Superior temporal gyrus (tissue), 1 donor: ENCODE measurements around the gene PHKB.

Source experiments
- DNase-seq: peaks from one replicate; pipeline ENCODE4 v3.0.0-alpha.2; 2016; ENCODE audit errors: extremely low spot score

The PHKB gene

DNA sequence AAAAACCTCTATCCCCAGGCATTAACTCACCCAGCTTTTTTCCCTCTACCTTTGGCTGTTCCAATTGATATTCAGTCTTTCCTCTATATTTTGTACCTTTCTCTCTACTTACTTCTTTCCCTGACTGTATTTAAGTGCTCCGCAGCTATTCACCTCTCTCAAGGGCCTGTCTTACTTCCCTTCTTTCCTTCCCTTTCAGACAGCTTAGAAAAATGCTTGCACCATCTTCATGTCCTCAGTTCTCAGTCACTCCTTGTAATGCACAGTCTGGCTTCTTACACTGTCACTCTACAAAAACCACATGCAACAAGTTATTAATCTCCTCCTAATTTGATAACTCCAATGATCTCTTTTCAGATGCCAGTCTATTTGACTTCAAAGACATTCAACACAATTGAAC is 163.4 kb downstream of the PHKB start:
- DNase-seq = no peak

DNA sequence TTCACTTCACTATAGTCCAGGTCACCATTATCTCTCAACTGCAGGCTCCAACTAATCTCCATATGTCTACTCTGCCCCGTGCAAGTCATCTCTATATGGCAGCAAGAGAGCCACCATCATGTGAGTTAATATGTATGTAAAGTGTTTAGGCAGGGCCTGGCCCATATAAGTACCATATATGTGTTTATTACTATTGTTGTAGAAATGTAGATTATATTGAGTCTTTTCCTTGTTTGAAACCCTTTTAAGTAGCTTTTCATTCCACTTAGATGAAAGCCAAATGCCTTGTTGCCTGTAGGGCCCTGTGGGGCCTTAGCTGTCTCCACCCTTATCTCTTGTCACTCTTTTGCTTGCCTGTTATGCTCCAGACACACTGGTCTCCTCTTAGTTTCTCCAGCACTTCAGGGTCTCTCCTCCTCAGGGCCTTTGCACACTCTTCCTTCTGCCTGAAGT is 164.0 kb downstream of the PHKB start:
- DNase-seq = no peak

DNA sequence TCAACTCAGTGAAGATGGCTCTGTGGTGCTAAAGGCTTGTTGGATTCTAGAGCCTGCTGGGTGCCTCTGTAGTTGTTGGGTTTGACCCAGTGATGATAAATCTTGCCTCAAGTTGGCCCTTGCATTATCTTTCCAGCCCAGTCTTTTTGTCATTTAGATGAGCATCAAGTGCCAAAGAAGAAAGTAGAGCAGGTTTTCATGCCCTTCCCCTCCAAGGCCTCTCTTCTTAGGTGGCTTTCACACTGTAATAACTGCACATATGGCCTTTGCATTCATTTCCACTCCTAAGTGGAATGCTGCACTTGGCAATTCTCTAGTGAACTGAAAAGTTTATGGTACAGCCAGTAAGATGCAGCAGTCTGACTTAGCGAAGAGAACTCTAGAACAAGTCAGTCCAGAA is 165.1 kb downstream of the PHKB start:
- DNase-seq = no peak

DNA sequence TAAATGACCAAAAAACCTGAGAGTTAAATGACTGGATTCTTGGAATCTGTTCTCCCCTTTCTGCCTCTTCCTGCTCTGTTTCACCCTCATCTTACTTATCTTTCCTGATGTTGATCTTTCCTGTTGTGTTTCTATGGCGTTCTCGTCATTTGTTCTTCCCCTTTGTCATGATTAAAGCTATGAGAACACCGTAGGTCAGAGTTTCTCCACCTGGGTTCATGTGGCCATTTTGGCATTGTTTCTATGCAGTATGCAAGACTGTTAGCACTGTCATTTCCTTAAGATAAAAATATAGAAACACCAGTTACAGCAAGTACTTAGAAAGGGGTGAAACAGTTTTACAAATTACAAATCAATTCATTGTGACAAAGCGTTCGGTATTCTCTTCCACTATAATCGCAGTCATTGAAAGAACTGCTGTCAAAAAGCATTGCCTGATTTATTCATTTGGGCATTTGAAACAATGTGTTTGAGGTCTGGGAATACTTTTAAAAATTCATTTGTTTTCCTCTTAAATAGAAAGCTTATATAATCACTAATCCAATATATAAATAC is 166.0 kb downstream of the PHKB start:
- DNase-seq = no peak

DNA sequence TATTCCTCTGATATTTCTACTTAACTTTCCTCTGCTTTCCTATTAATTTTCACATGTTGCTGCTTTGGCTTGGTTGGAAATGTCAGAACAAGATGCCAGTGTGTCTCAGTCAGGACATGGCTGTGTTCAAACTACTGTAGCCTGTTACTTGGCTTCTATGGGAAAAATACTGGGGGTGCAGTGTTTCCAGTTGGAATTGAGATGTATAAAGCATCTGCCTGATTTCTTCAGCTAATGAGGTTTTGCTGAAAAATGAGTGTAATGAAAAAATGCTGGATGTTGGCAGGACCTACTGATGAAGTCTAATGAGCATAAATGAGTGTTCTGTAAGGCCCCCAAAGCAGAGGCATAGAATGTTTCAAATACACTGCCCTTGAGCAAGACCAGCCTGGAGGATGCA is 166.6 kb downstream of the PHKB start:
- no peak for DNase-seq

DNA sequence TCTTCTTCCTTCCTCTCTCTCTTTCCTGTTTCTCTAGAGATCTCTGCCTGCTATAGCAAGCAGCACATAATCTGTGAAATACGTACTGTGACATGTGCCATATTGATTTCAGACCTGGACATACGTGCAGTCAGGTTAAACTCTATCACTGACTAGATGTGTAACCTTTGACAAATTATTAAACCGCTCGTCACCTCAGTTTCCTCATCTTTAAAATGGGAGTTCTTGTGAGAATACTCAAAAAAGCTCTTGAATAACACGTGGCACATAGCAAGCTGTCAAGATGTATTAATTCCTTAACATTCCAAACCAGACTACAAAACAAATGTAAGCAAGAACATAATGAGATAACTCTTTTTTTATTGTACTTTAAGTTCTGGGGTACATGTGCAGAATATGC is 170.0 kb downstream of the PHKB start:
- no peak for DNase-seq

DNA sequence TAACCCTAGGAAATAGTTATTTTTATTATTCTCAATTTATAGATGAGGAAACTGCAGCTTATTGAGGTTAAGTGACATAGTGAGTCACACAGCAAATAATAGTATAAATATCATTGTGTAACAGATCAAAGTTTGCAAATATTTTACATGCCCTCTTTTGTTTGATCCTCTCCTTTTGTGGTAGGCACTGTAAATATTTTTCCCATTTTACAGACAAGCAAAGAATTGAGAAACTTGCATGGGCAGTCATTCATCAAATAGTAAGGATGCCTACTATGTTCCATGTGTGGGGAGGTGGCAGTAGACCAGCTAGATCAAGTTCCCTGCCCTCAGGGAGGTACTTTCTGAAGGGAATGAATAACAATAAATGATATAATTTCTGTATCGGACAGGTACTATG is 173.0 kb downstream of the PHKB start:
- DNase-seq = no peak

DNA sequence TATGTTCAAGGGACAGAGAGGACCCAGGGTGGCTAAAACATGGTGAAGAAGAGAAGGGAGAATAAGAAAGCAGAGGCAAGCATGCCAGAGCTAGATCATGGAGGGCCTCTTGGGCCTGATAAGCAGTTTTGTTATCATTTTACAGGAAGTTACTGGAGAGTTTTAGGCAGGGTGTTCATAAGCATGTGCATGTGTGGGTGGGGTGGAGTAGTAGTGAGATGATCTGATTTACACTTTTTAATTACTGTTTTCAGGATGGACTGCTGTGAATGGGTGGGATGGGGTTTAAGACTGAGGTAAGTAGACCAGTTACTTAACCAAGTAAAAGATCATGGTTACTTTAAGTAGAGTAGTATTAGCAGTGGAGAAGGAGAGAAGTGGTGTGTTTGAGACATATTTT is 173.6 kb downstream of the PHKB start:
- no peak for DNase-seq

DNA sequence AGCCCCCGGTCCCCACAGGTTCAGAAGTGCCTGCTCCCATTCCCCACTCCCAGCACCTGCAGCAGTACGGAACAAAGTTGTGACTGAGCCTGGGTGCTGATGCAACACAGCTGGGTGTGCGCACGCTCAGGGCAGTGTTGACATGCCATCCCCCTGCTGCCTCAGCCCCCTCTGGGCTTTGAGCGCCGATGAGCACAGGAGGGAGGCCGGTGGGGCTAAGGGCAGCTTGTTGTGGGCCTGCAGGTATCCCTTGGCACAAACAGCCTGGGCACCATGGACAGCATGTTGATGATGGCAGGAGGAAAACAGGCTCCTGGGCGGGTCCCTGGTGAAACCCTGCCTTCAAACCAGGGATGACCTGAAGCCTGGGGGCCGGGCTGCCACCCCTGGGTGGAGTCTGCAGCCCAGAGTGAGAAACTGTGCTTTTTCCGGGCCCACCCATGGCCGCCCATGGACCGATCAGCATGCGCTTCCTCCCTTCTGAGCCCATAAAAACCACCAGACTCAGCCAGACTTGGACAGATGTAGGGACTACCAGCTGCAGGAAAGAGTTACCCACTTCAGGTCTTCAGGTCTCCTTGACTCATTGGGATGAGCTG is 175.5 kb downstream of the PHKB start:
- DNase-seq = no peak

DNA sequence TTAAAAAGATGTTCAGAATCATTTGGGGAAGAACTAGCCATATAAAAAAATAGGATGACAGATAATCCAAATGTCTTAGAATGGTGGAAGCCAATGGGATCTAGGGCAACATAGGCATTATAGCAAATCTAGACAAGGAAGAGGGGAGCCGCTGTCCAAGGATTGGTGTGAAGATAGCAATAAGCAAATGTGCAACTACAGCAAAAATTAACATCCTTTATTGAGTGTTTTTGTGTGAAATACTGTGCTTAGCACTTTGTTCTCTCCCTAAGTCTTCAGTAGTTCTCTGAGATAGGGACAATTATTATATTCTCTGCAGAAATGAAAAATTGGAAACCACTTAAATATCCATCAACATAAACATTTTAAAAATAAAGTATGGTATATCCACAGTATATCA is 177.0 kb downstream of the PHKB start:
- no peak for DNase-seq

DNA sequence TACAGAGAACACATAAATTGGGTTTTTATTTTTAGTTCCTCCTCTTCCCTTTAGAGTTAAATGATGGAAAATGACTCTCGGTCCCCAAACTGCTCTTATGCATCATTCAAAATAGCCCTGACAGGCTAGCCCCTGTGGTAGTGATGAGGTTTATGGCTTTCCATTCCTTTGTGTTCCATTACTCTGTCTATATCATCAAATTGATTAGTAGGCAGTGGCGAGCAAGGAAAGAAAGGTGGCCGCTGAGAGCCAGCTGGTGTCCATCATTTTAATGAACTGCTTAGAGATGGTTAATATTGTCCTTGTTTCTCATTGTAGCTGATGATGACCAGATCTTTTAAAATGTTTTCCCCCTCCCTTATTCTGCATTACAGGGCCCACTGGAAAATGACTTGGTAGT is 179.5 kb downstream of the PHKB start:
- no peak for DNase-seq

DNA sequence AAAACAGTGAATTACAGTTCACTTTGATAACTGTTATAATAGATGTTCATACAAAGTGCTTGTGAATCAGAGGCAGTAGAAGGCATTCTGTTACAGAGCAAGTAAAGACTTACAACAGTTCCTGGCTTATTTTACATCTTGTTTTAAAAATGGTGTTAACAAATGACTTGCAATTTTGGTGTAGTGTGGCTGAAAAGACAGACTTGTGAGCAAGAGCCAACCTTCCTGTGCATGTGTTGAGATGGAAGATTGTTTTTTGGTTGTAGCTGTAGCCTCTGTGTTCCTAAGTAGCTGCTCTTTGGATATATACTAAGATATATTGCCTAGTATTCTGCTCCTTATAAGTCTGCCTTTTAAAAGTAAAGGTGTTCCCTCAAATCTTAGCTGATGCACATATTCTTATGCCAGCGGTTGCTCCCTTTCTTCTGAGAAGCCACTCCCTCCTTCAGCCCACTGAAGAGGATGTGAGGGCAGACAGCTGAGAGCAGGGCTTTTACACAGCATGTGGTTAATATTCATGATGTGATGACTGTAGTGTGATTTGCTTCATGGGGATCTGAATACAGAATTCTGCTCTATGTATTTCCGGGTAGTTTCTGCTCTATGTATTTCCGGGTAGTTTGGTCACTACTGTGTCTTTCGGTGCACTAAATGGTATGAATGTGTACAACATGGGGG is 182.3 kb downstream of the PHKB start:
- no peak for DNase-seq

DNA sequence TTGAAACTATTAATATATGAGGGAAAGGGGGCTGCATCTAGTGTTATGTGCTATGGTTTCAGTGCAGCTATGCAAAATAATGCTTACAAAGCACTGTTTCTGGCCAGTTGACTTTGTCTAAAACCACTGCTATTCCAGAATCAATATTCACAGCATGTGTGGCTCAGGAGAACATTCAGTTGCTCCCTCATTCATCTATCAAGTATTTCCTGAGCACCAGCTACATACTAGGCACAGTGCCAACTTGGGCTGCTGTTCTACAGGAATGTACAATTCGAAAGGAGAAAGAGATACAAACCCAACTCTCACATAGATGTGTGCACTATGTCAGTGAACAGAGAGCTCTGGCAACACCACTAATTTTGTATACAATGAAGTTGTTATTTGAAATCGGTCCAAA is 183.0 kb downstream of the PHKB start:
- DNase-seq = no peak

DNA sequence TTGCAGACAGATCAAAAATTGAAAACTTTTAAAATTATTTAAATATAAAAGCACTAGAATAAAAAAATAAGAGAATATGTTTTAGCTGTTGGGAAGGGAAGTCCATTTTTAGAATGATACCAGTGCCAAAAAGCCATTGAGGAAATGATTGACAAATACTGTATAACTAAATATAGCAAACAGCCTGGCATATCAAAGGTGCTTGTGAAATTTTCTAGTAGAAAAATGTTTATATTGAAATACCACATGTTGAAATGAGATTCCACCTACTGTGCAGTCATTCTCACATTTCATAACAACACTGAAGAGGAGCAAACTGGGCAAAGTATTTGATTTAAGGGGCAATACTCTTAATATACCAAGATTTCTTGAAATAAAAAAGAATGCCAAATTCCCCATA is 183.5 kb downstream of the PHKB start:
- no peak for DNase-seq

DNA sequence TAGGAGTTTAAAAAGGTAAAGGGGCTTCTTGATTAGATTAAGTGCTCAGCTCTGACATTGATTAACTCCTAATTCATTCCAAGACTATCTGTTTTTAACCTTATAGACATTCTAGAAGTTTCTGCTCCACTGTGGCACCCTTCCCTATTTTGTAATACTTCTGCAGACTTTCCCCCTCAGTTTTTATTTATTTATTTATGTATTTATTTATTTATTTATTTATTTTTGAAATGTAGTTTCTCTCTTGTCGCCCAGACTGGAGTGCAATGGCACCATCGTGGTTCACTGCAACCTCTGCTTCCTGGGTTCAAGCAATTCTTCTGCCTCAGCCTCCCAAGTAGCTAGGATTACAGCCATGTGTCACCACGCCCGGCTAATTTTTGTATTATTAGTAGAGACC is 185.8 kb downstream of the PHKB start:
- no peak for DNase-seq

DNA sequence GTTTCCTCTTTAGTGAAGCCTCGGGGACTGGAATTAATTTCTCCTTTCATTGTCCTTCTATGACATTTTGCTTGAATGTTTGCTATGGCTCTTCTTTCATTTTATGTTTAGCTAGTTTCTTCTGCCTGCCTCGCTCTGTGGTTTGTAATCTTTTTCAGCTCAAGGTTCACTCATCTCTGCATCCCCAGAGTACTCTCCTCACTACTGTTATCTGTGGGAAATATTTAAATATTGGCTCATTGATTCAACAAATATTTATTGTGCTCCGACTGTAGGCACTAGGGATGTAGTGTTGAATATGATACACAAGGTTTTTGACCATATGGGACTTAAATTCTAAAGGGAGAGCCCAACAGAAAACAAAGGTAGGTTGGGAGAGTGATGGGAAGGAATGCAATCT is 195.9 kb downstream of the PHKB start:
- no peak for DNase-seq

DNA sequence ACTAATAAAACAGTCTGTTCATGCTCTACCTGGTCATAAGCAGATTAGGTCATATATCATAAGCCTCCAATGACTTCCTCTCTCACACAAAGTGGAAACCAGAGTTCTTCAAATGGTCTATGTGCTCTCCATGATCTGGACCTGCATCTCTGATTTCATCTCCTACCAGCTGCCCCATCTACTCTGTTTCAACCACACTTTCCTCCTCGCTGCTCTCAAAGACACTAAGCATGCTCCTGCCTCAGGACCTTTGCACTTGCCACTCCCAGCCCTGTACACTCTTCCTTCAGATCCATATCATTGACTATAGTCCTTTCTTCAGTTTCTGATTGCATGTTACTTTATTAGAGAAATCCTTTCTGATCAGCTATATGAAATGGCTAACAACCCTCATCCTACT is 196.8 kb downstream of the PHKB start:
- DNase-seq = no peak

DNA sequence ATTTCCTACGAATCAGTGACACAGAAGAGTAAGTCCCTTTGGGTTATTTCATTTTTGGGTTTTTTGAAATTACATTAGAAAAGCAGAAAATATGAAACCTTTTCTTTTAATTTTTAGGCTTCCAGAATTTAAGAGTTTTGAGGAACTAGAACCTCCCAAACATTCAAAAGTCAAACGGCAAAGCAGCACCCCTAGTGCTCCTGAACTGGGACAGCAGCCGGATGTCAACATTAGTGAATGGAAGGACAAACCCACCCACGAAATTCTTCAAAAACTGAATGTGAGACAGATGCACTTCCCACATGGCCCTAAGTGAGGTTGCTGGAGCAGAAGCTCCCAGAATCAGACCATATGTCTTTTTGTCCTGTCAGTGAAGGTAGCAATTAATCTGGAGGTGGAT is 199.4 kb downstream of the PHKB start:
- no peak for DNase-seq

DNA sequence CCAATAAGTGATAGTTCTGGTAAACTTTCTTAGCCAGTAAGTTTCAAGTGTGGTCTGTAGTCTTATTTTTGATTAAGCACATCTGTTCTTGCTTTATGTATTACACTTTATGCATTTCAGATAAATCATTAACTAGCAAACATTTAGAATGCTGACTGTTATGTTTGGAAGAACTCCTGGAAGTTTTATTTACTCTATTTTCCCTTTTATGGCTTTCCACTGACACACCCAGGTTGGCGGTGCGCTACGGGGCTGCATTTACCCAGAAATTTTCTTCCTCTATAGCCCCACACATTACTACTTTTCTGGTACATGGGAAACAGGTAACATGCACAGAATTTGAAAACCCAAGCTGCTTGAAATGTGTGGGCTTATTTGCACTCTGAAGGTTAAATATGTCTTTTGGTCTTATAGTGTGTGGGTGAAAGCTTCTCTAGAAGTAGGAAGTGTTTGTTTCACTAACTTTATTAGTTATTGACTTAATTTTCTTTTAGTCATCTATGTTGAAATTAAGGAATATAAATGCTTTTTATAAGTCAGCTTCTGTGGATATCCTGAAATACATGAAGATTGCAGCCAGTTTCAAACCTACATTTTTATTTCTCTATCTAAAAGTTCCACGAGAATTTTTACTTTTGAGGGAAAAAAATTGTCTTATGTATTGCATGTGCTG is 203.7 kb downstream of the PHKB start:
- DNase-seq = no peak

DNA sequence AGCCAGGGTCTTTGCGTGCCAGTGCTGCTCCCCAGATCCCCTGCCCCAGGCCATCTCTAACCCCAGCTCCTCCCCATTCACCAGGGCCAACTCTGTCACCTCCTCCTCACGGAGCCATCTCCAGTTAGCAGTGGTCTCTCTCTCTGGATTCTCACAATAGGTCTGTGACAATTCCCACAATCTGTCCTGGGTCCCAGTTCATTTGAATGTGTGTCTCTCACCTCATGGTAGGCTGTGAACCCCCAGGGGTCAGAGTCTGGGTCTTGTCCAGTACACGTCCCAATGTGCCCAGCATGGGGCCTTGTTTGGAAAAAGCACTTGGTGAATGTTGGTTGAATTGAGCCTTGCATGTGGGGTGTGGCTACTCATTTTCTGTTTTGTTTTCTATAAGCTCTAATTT is 205.3 kb downstream of the PHKB start:
- DNase-seq = no peak

DNA sequence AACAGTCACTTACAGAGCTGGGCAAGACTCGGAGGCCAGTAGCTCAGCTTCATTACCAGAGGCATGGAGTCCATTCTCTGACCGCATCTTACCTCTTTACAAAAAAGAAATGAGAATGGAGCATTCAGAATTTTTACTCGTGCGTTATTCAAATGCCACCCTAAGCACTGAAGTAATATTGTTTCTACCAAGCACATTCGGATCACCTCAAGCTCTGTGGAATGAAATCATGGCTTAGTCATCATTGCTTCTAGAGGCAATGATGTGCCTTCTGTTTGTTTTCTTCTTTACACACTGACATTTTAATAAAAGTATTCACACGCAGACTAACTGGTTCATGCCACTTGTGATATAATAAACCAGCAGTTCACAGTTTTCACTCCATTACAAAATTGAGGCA is 206.8 kb downstream of the PHKB start:
- DNase-seq = no peak

DNA sequence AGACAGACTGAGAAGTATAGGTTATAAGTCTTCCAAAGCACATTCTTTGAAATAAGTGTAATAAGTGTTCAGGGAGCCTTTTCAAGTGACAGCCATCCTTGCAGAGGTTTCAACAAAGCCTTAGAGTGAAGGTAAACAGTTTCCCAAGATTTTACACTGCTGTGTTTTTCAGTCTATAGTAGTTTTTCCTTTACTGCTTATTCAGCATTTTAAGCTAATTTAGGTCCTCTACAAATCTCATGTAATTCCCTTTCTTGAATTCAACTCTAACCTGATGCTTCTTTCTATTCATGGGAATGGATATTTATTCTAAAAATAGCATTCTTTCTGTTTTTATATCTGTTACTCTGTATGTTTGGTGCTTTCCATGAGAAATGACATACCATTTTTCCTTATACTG is 211.3 kb downstream of the PHKB start:
- DNase-seq = no peak

DNA sequence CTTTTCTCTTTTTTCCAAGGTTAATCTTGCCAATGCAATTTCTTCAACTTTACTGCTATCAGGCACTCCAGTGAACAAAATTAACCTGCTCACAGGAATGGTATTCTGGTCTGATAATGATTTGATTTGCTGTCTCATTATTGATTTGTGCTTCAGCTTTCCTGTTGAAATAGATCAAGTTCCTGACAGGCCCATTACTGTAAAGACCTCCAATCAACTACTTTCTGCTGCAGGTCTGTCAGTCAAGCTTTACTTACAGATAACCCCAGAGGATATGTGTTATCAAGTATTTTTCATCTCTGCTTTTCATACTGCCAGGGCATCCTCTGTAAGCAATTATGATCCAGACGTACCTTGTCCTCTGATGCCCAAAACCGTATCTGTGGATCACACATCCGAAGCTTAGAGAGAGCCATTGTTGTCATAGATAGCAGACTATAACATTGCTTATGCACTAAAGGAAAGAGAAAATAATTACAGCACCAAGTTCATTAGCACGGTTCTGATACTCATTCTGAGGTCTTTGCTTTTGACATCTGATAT is 215.6 kb downstream of the PHKB start:
- no peak for DNase-seq
